ENCODE measurements around the gene CUEDC1. TPM values are rescaled to one million over a fixed set of nuclear protein-coding genes. Genes with fewer than 3 reads are reported as not detected.
A peak's percentile ranks its signal among the peaks of the same experiment; 100 is the strongest.

Gene CUEDC1
- total RNA-seq, 4 donors from 2014 or later, result 35.7 to 60.3 (median 45.6) TPM

DNA sequence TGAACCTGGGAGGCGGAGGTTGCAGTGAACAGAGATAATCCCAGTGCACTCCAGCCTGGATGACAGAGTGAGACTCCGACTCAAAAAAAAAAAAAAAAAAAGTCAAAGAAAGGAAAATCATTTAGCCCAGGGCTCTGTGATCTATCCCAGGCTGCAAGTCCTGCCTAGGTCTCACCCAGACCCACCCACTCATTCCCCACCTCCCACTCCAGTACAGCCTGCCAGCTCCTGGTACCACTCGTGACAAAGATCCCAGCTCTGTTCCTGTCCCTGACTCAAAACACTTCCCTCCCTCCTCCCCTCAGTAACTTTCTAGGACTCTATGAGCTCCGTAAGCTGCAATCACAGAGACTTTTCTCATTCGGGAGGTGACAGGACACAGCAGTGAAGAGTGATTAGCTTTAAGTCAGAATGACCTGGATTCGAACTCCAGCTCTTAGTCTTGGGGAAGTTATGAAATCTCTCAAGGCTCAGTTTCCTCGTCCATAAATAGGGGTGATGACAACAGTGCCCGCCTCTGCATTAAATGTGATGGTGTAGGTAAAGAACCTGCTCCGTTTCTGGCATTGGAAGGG lies 77.3 kb downstream of the CUEDC1 start:
- TF ChIP-seq POLR2AphosphoS5 (IDR thresholded peaks at IDR 0.05), result no peak
- TF ChIP-seq CTCF (IDR thresholded peaks at IDR 0.05), result no peak
- no peak for TF ChIP-seq POLR2A (IDR thresholded peaks at IDR 0.05)
- TF ChIP-seq EP300 (IDR thresholded peaks at IDR 0.05), result no peak
- WGBS, 2 donors (ENCODE audit: low coverage in 1 of 2), result 31 to 46% methylated on average over 7 of the region's 9 CpGs
- peak overlapping the region; percentile 56 to 99 (median 89) for H3K27ac ChIP-seq
- no peaks in the 10 kb centered on the region for H3K27me3 ChIP-seq
- peaks cover 0 to 31% of the 10 kb centered on the region in 2 donors for H3K36me3 ChIP-seq
- H3K4me3 ChIP-seq, result no peak overlapping the region
- no peaks in the 10 kb centered on the region for H3K9me3 ChIP-seq
- ATAC-seq, result no peak
- peaks cover 21 to 99% (median 74%) of the 10 kb centered on the region in 3 donors for H3K4me1 ChIP-seq

DNA sequence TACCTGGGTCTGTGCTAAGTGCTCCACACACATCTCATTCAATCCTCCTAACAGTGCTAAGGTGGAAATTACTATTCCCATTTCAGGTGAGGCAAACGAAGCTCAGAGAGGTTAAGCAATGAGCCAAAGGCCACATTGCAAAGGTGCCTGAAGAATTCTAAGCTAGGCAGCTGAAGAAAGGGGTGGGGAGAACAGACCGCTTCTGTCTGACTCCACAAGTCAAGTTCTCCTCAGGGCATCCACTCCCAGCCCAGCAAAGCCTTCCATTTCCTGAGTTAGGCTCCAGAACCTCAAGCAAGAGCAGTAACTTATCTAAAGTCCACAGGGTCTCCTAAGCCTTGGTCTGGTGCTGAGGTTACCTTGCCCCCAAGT lies 78.4 kb downstream of the CUEDC1 start:
- 60% methylated on average over 2 of the region's 2 CpGs; no CpG with 5 or more reads in 1 of the 2 donors for WGBS, 2 donors (ENCODE audit: low coverage in 1 of 2)
- H3K27me3 ChIP-seq, result no peaks in the 10 kb centered on the region
- no peak for ATAC-seq
- TF ChIP-seq EP300 (IDR thresholded peaks at IDR 0.05), result no peak
- TF ChIP-seq CTCF (IDR thresholded peaks at IDR 0.05), result no peak
- no peak for TF ChIP-seq POLR2A (IDR thresholded peaks at IDR 0.05)
- no peak for TF ChIP-seq POLR2AphosphoS5 (IDR thresholded peaks at IDR 0.05)
- peaks cover 0 to 36% of the 10 kb centered on the region in 2 donors for H3K36me3 ChIP-seq
- peaks cover 16 to 100% (median 70%) of the 10 kb centered on the region in 3 donors for H3K4me1 ChIP-seq
- no peak overlapping the region for H3K4me3 ChIP-seq
- H3K27ac ChIP-seq, result peak overlapping the region; percentile 93 to 99 (median 96)
- no peaks in the 10 kb centered on the region for H3K9me3 ChIP-seq

DNA sequence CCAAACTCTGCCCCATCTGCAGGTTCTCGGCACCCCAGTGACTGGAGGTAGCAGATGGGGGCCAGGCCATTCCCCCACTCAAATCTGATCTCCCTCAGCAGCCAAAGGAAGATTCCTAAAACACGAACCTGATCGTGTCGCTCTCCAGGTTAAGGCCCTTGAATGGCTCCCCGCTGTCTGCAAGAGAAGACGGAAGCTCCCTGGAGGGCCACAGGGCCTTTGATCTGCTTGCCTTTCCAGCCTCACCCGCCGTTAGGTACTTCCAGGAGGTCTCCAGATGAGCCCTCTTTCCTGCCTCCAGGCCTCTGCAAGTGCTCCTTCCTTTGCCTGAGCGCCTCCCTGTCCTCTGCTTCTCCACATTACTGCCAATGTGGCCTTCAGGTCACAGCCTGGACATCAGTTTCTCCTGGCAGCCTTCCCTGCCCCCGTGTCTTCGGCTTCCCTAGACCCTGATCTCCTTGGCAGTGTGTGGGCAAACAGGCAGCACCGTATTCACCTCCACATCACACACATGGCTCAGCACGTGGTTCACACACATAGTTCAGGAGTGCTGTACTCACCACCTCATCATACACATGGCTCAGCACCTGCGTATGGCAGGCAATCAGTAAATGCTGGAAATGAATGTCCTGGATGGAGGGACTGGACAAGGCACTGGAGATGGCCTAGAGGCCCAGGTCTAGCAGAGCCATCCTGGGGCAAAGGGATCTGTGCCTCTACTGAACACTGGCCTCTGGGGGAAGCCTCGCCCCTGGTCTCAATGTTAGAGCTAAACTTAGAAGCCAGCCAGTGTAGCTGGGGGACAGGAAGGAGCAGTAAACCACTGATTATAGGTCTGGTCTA lies 79.0 kb downstream of the CUEDC1 start:
- peaks cover 13 to 100% (median 64%) of the 10 kb centered on the region in 3 donors for H3K4me1 ChIP-seq
- ATAC-seq, result no peak
- WGBS, 2 donors (ENCODE audit: low coverage in 1 of 2), result 66% methylated on average over 9 of the region's 15 CpGs; no CpG with 5 or more reads in 1 of the 2 donors

DNA sequence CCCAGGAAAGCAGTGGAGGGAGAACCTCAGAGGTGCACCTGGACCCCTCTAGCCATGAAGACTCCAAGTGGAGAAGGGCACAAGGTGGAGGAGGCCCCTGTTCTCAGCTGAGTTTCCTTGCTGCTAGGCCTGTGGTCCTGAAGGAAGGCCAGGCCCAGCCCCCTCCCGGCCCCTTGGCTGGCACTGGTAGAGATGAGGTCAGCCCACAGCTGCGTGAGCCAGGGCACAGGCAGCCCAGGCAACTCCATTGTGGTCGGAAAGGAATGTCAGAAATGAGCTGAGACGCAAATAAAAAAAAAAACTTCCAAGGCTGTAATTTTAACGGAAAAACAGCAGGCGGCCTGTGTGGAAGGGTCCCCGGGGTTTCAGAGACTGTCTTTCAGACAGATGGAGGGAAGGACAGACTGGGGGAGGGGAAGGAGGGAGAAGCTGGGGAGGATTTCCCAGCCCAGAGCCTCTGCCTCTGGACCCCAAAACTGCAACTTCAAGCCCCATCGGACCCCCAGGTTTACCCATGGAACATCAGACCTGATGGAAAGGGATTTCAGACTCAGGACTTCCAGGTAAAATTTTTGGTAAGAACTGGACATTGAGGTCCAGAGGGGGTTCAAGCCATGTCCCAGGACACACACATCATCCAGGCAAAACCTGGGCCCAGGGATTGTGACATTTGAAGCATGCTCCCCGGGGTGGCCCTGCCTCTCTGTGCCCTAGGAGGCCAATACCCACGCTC lies 79.8 kb downstream of the CUEDC1 start:
- WGBS, 2 donors (ENCODE audit: low coverage in 1 of 2), result 0 to 3% methylated on average over 3 to 4 of the region's 10 CpGs
- TF ChIP-seq POLR2AphosphoS5 (IDR thresholded peaks at IDR 0.05) (peak; percentile 96), EP300 (IDR thresholded peaks at IDR 0.05) (no peak), CTCF (IDR thresholded peaks at IDR 0.05) (peak in 3 of 4 experiments; percentile 64 to 77 (median 75))
- Histone ChIP-seq H3K9me3 (no peaks in the 10 kb centered on the region), H3K36me3 (peaks cover 0 to 50% of the 10 kb centered on the region in 2 donors), H3K27ac (peak overlapping the region; percentile 93 to 99 (median 96)), H3K4me3 (peak overlapping the region in 1 of 2 donors; percentile 32), H3K4me1 (peaks cover 13 to 100% (median 56%) of the 10 kb centered on the region in 3 donors), H3K27me3 (no peaks in the 10 kb centered on the region)
- ATAC-seq, result peak; percentile 92

More for the DNA sequence above, 79.0 kb downstream of the CUEDC1 start:
- Histone ChIP-seq H3K4me3 (no peak overlapping the region), H3K9me3 (no peaks in the 10 kb centered on the region), H3K27ac (peak overlapping the region; percentile 93 to 99 (median 96)), H3K27me3 (no peaks in the 10 kb centered on the region), H3K36me3 (peaks cover 0 to 42% of the 10 kb centered on the region in 2 donors)
- TF ChIP-seq CTCF (IDR thresholded peaks at IDR 0.05) (no peak), POLR2AphosphoS5 (IDR thresholded peaks at IDR 0.05) (no peak), EP300 (IDR thresholded peaks at IDR 0.05) (no peak), POLR2A (IDR thresholded peaks at IDR 0.05) (no peak)
